ENCODE results near the gene ICA1.
A peak's percentile ranks its signal among the peaks of the same experiment; 100 is the strongest.
"Not testable (repeated sequence)": the region's sequence is repeated elsewhere in the genome, so short reads cannot be mapped to it uniquely, and the experiment has no call there.

The ICA1 gene

GRCh38 chr7:8128449-8129317, 133.3 kb downstream of the ICA1 start:
- no peak for DNase-seq

- DNase-seq = no peak
These were observed 135.3 kb downstream of the ICA1 start for GRCh38 chr7:8126601-8127167.

- DNase-seq = peak; percentile 66 to 70
These were observed 136.1 kb downstream of the ICA1 start for GRCh38 chr7:8125680-8126444.

- DNase-seq = no peak
These were observed 140.7 kb downstream of the ICA1 start for GRCh38 chr7:8121243-8121642.

GRCh38 chr7:8120390-8121058, 141.4 kb downstream of the ICA1 start:
- DNase-seq = no peak

- DNase-seq = no peak
These were observed 142.7 kb downstream of the ICA1 start for GRCh38 chr7:8119262-8119661.

- DNase-seq = no peak
These were observed 144.8 kb downstream of the ICA1 start for GRCh38 chr7:8117195-8117594.

GRCh38 chr7:8115547-8116402, 146.2 kb downstream of the ICA1 start:
- DNase-seq = no peak

GRCh38 chr7:8114175-8114574, 147.8 kb downstream of the ICA1 start:
- no peak for DNase-seq

GRCh38 chr7:8113184-8113583, 148.8 kb downstream of the ICA1 start:
- no peak for DNase-seq

- DNase-seq = no peak
These were observed 149.3 kb downstream of the ICA1 start for GRCh38 chr7:8112685-8113084.

GRCh38 chr7:8111282-8111960, 150.5 kb downstream of the ICA1 start:
- DNase-seq = no peak

GRCh38 chr7:8109196-8110022, 152.6 kb downstream of the ICA1 start:
- DNase-seq = no peak

- no peak for DNase-seq
These were observed 156.4 kb downstream of the ICA1 start for GRCh38 chr7:8105449-8106095.

- DNase-seq = no peak
These were observed 158.7 kb downstream of the ICA1 start for GRCh38 chr7:8103282-8103681.

- DNase-seq = not testable (repeated sequence)
These were observed 160.7 kb downstream of the ICA1 start for GRCh38 chr7:8101292-8101691.

- DNase-seq = no peak
These were observed 167.5 kb downstream of the ICA1 start for GRCh38 chr7:8094164-8095140.

GRCh38 chr7:8092140-8092539, 169.8 kb downstream of the ICA1 start:
- DNase-seq = no peak
